Measurements from ENCODE around the gene MPPED2. TPM values are rescaled to one million over a fixed set of nuclear protein-coding genes. Genes with fewer than 3 reads are reported as not detected.

MPPED2 gene
- total and polyA plus RNA-seq, 2 of the 13 experiments (the other 11 are each of a cell fraction or from before 2014, with no cell fraction given) = not detected

GRCh38 chr11:30429550-30429949, 156.6 kb downstream of the MPPED2 start (continued):
- TF ChIP-seq HIC2 (CRISPR knock-in tag; IDR thresholded peaks at IDR 0.05; ENCODE audit: low read depth) (no peak), ZBTB4 (CRISPR knock-in tag; IDR thresholded peaks at IDR 0.05; ENCODE audit: borderline replicate concordance) (no peak), TEAD2 (CRISPR knock-in tag; IDR thresholded peaks at IDR 0.05) (no peak), PAF1 (CRISPR knock-in tag; IDR thresholded peaks at IDR 0.05) (no peak)

- ATAC-seq = no peak
- H3K27ac ChIP-seq (ENCODE audit: extremely low read length, insufficient read depth, low read length) = no peak overlapping the region
- 35% methylated on average over 5 of the region's 5 CpGs for WGBS (ENCODE audit: low lambda C conversion rate)
- H3K4me2 ChIP-seq (ENCODE audit: low read depth, low read length) = no peak overlapping the region
- no peaks in the 10 kb centered on the region; a peak in 1 of 5 replicates for H3K27me3 ChIP-seq (ENCODE audit: control insufficient read depth in 1 of 2, insufficient read depth in 2 of 2, low read length in 2 of 2)
- no peak overlapping the region for H3K4me3 ChIP-seq (replicated peaks in 1 of 3; ENCODE audit: insufficient read depth in 1 of 3, low read depth in 2 of 3, low read length in 3 of 3)
- in situ Hi-C loops (cut with HindIII; ENCODE audit: extremely low pct_ligation_motif_present, low pct_unique_long_range_greater_than_20kb) = no loop called here
- H4K20me1 ChIP-seq (ENCODE audit: insufficient read depth, low read length) = no peaks in the 10 kb centered on the region
- no peak for TF ChIP-seq PCBP2 (optimal IDR thresholded peaks at IDR 0.05; ENCODE audit: low read depth, low read length, poor library complexity, severe bottlenecking)
- TF ChIP-seq RBM39 (IDR thresholded peaks at IDR 0.05; ENCODE audit: low read depth, low read length, poor library complexity, severe bottlenecking) = no peak
- no peak for TF ChIP-seq ZNF136 (CRISPR knock-in tag; IDR thresholded peaks at IDR 0.05; ENCODE audit: low read depth)
- no peak for TF ChIP-seq SPEN (CRISPR knock-in tag; IDR thresholded peaks at IDR 0.05; ENCODE audit: low read depth)
- TF ChIP-seq ZNF460 (CRISPR knock-in tag; IDR thresholded peaks at IDR 0.05; ENCODE audit: borderline replicate concordance) = no peak
- no peak for TF ChIP-seq NFYB (CRISPR knock-in tag; IDR thresholded peaks at IDR 0.05)
- no peak for TF ChIP-seq ZNF780A (CRISPR knock-in tag; IDR thresholded peaks at IDR 0.05)
- no peak for TF ChIP-seq ZNF547 (CRISPR knock-in tag; IDR thresholded peaks at IDR 0.05)
- intact Hi-C loops (cut with micrococcal nuclease; ENCODE audit: unreplicated experiment) = no loop called here
- DNase-seq (ENCODE audit: low spot score) = no peak
- H3K4me1 ChIP-seq (ENCODE audit: insufficient read depth, low read length) = 0 out of 2 replicates have a peak, but pooled peaks cover 5% of the 10 kb centered on the region
- ChIA-PET CTCF (ENCODE audit: low intra/inter-chr PET ratio, low total read pairs) (no interaction called here), POLR2A (no interaction called here)
- no peaks in the 10 kb centered on the region for H3K36me3 ChIP-seq (replicated peaks in 1 of 2; ENCODE audit: control insufficient read depth in 1 of 2, insufficient read depth in 2 of 2, low read length in 2 of 2)
- H3K79me2 ChIP-seq (ENCODE audit: insufficient read depth, low read length) = no peaks in the 10 kb centered on the region
- H3K9ac ChIP-seq (ENCODE audit: insufficient read depth, low read depth, low read length) = no peak overlapping the region
- no peak for FAIRE-seq
- no TSS peak for BruUV-seq (replicated peaks)
- no peak overlapping the region for H2AFZ ChIP-seq (ENCODE audit: low read length)
- no peaks in the 10 kb centered on the region for H3K9me3 ChIP-seq (ENCODE audit: low read length)
Measured at GRCh38 chr11:30426781-30427180, 159.4 kb downstream of the MPPED2 start.
